ENCODE results near the gene L1CAM. TPM values are rescaled to one million over a fixed set of nuclear protein-coding genes. Genes with fewer than 3 reads are reported as not detected.

The L1CAM gene
- total RNA-seq, 1 donor from 2014 or later = 137 TPM

- H3K4me3 Mint-ChIP-seq = no peak overlapping the region
- H3K4me1 Mint-ChIP-seq = peaks cover 4% of the 10 kb centered on the region
- no peak overlapping the region for H3K27ac Mint-ChIP-seq (ENCODE audit: unreplicated experiment)
- H3K9me3 Mint-ChIP-seq = no peaks in the 10 kb centered on the region
- no peaks in the 10 kb centered on the region for H3K36me3 Mint-ChIP-seq (ENCODE audit: low read depth)
- DNase-seq (ENCODE audit: low read depth, low spot score) = no peak
- no peak for TF ChIP-seq CTCF (conservative IDR thresholded peaks at IDR 0.05)
- H3K27me3 Mint-ChIP-seq (ENCODE audit: low read depth) = no peaks in the 10 kb centered on the region
Measured at GRCh38 chrX:153909024-153909979, 23.3 kb upstream of the L1CAM start.

- DNase-seq (ENCODE audit: low read depth, low spot score) = no peak
- Mint-ChIP-seq H3K36me3 (ENCODE audit: low read depth) (peaks cover 1% of the 10 kb centered on the region), H3K27ac (ENCODE audit: unreplicated experiment) (no peak overlapping the region), H3K27me3 (ENCODE audit: low read depth) (no peaks in the 10 kb centered on the region), H3K4me1 (peaks cover 5% of the 10 kb centered on the region), H3K4me3 (no peak overlapping the region), H3K9me3 (no peaks in the 10 kb centered on the region)
- TF ChIP-seq CTCF (conservative IDR thresholded peaks at IDR 0.05) = no peak
Measured at GRCh38 chrX:153908219-153908860, 22.4 kb upstream of the L1CAM start.

- Mint-ChIP-seq H3K9me3 (peaks cover 3% of the 10 kb centered on the region), H3K4me3 (no peak overlapping the region), H3K27me3 (ENCODE audit: low read depth) (no peaks in the 10 kb centered on the region), H3K36me3 (ENCODE audit: low read depth) (peaks cover 4% of the 10 kb centered on the region), H3K27ac (ENCODE audit: unreplicated experiment) (no peak overlapping the region), H3K4me1 (peaks cover 9% of the 10 kb centered on the region)
- DNase-seq (ENCODE audit: low read depth, low spot score) = no peak
- no peak for TF ChIP-seq CTCF (conservative IDR thresholded peaks at IDR 0.05)
Measured at GRCh38 chrX:153907456-153907855, 21.5 kb upstream of the L1CAM start.

- H3K36me3 Mint-ChIP-seq (ENCODE audit: low read depth) = peaks cover 4% of the 10 kb centered on the region
- DNase-seq (ENCODE audit: low read depth, low spot score) = no peak
- H3K27me3 Mint-ChIP-seq (ENCODE audit: low read depth) = no peaks in the 10 kb centered on the region
- peaks cover 13% of the 10 kb centered on the region for H3K4me1 Mint-ChIP-seq
- peaks cover 3% of the 10 kb centered on the region for H3K9me3 Mint-ChIP-seq
- no peak overlapping the region for H3K4me3 Mint-ChIP-seq
- H3K27ac Mint-ChIP-seq (ENCODE audit: unreplicated experiment) = no peak overlapping the region
- no peak for TF ChIP-seq CTCF (conservative IDR thresholded peaks at IDR 0.05)
Measured at GRCh38 chrX:153906126-153906917, 20.3 kb upstream of the L1CAM start.

GRCh38 chrX:153905481-153906095 lies 19.6 kb upstream of the L1CAM start:
- no peak for TF ChIP-seq CTCF (conservative IDR thresholded peaks at IDR 0.05)
- H3K27ac Mint-ChIP-seq (ENCODE audit: unreplicated experiment) = no peak overlapping the region
- no peak for DNase-seq (ENCODE audit: low read depth, low spot score)
- peaks cover 4% of the 10 kb centered on the region for H3K36me3 Mint-ChIP-seq (ENCODE audit: low read depth)
- peaks cover 20% of the 10 kb centered on the region for H3K4me1 Mint-ChIP-seq
- no peaks in the 10 kb centered on the region for H3K27me3 Mint-ChIP-seq (ENCODE audit: low read depth)
- H3K4me3 Mint-ChIP-seq = no peak overlapping the region
- peaks cover 3% of the 10 kb centered on the region for H3K9me3 Mint-ChIP-seq
